Esophagus squamous epithelium (tissue), 4 donors: ENCODE measurements around the gene PEDS1.
"Not testable (repeated sequence)": the region's sequence is repeated elsewhere in the genome, so short reads cannot be mapped to it uniquely, and the experiment has no call there.

Source experiments
- CTCF ChIP-seq, 6 experiments: fragments of 450-650 bp in 4 of 6; fragments of 200-600 bp in 2 of 6; sonication (generic) in 2 of 6; IDR thresholded peaks; one replicate each; pipeline ENCODE4 v1.5.1; 2016 to 2019; ENCODE audit warnings: antibody characterized with exemption in 6 of 6, mild to moderate bottlenecking in 4 of 6, moderate library complexity in 4 of 6
- POLR2A ChIP-seq, 4 donors: fragments of 450-650 bp; IDR thresholded peaks; one replicate each; pipeline ENCODE4 v1.6.1; 2017; ENCODE audit warnings: antibody characterized with exemption in 4 of 4, mild to moderate bottlenecking in 4 of 4, moderate library complexity in 3 of 4

- TF ChIP-seq CTCF, POLR2A (IDR thresholded peaks at IDR 0.05): not testable (repeated sequence)
Observed at GRCh38 chr20:50135157-50135556, 18.4 kb downstream of the PEDS1 start.
